Colonic mucosa (tissue), 4 donors: ENCODE measurements around the gene FITM2. TPM values are rescaled to one million over a fixed set of nuclear protein-coding genes. Genes with fewer than 3 reads are reported as not detected.

Experiments
- DNase-seq: peaks from one replicate; pipeline ENCODE4 v3.0.0-alpha.2; 2020
- H3K27ac ChIP-seq: fragments of 200-600 bp; one replicate; pipeline ENCODE4 v1.8.0; 2021
- H3K27me3 ChIP-seq: fragments of 200-600 bp; one replicate; pipeline ENCODE4 v1.8.0; 2021
- H3K36me3 ChIP-seq: fragments of 200-600 bp; one replicate; pipeline ENCODE4 v1.8.0; 2021
- H3K4me1 ChIP-seq: fragments of 200-600 bp; one replicate; pipeline ENCODE4 v1.8.0; 2021; ENCODE audit warnings: mild to moderate bottlenecking
- H3K4me3 ChIP-seq: fragments of 200-600 bp; one replicate; pipeline ENCODE4 v1.8.0; 2021
- H3K9ac ChIP-seq, 2 donors: one replicate each; pipeline ENCODE4 v1.7.0; 2013; ENCODE audit warnings: control low read depth in 2 of 2, low read depth in 2 of 2, low read length in 2 of 2
- H3K9me3 ChIP-seq: fragments of 200-600 bp; one replicate; pipeline ENCODE4 v1.8.0; 2021
- CTCF ChIP-seq: fragments of 200-600 bp; IDR thresholded peaks from one replicate; pipeline ENCODE4 v1.8.0; 2022; ENCODE audit warnings: antibody characterized with exemption, mild to moderate bottlenecking
- intact Hi-C: fragments of 100-400 bp; cut with DNase I; formaldehyde crosslinking; loops from one replicate; pipeline ENCODE4 v1.14.1; 2022
- total RNA-seq, 2 donors: library from RNA; stranded (reverse); fragmentation: NEBNext Ultra II Directional in 1 of 2; extraction: Animal tissue kit (Norgen Biotek cat#: 25700) in 1 of 2; gene quantifications; one replicate each; pipeline ENCODE4 v1.2.1, GENCODE V29; 2021
- donor health status: healthy.
- donor health status: DM: no; HTN: no; CAD: no.
- donor health status: DM: no; HTN: no; CAD: no.

The FITM2 gene
- total RNA-seq, 2 donors from 2014 or later, result 10.1 to 11.6 TPM

DNA sequence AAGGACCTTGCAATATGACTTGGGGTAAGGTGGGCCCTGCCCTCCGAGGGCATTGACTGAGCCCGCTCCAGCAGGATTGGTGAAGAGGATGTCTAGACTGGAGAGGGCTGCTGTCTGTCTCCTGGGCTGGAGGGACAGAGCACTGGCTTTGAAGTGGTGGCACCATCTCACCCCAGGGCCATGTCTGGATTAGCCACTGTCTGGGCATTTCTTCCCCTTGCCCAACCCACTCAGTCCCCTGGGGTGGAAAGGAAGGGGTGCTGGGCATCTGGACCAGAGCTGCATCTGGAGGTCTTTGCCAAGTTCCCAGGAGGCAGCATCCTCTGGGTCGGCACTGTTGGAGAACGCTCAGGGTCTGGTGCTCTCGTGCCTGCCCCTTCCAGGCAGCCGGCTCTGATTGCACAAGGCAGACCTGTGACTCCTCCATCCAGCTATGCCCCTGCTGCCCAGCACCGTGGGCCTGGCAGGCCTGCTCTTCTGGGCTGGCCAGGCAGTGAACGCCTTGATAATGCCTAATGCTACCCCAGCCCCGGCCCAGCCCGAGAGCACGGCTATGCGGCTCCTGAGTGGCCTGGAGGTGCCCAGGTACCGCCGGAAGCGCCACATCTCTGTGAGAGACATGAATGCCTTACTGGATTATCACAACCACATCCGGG lies 25.9 kb upstream of the FITM2 start, which contains the start of gene R3HDML:
Gene R3HDML (plus strand): TSS at position 319 of the 656 bp plus-strand sequence. CDS start 115 bp downstream, at position 434.
- no peak within 1 kb of the TSS for H3K4me3 ChIP-seq
- H3K9me3 ChIP-seq, result no peaks in the 10 kb centered on the region
- H3K36me3 ChIP-seq, result no peaks in the 10 kb centered on the region
- DNase-seq, result no peak
- TF ChIP-seq CTCF, result no peak
- intact Hi-C loops, result no loop called here
- no peaks in the 10 kb centered on the region for H3K4me1 ChIP-seq
- H3K27me3 ChIP-seq, result no peaks in the 10 kb centered on the region
- no peak within 1 kb of the TSS for H3K27ac ChIP-seq
- no peak within 1 kb of the TSS for H3K9ac ChIP-seq

GRCh38 chr20:44336086-44336485 lies 25.1 kb upstream of the FITM2 start:
- Histone ChIP-seq H3K4me3 (no peak overlapping the region), H3K9ac (no peak overlapping the region), H3K27me3 (no peaks in the 10 kb centered on the region), H3K4me1 (no peaks in the 10 kb centered on the region), H3K36me3 (no peaks in the 10 kb centered on the region), H3K27ac (no peak overlapping the region), H3K9me3 (no peaks in the 10 kb centered on the region)
- no peak for DNase-seq
- TF ChIP-seq CTCF, result no peak
- intact Hi-C loops, result no loop called here

GRCh38 chr20:44335675-44336074 lies 24.7 kb upstream of the FITM2 start:
- TF ChIP-seq CTCF, result no peak
- Histone ChIP-seq H3K4me3 (no peak overlapping the region), H3K27me3 (no peaks in the 10 kb centered on the region), H3K9me3 (no peaks in the 10 kb centered on the region), H3K27ac (no peak overlapping the region), H3K9ac (no peak overlapping the region), H3K4me1 (no peaks in the 10 kb centered on the region), H3K36me3 (no peaks in the 10 kb centered on the region)
- intact Hi-C loops, result no loop called here
- DNase-seq, result no peak

DNA sequence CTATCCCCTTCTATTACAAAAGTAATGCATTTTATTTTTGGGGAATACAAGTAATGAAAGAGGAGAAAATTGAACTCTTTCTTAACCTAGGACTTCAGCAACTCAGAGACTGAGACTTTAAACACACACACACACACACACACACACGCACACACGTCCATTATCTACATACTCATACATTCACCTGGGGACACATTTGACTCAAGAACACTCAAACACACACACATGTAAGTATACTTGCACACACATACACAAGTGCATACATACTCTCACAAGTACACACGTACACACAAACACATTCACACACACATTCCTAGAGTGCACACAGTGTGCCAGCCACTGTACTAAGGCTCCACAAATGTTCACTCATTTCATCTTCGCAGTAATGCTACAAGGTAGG lies 23.7 kb upstream of the FITM2 start:
- Histone ChIP-seq H3K36me3 (no peaks in the 10 kb centered on the region), H3K9me3 (no peaks in the 10 kb centered on the region), H3K27ac (no peak overlapping the region), H3K9ac (no peak overlapping the region), H3K27me3 (no peaks in the 10 kb centered on the region), H3K4me3 (no peak overlapping the region), H3K4me1 (no peaks in the 10 kb centered on the region)
- DNase-seq, result no peak
- intact Hi-C loops, result no loop called here
- no peak for TF ChIP-seq CTCF

DNA sequence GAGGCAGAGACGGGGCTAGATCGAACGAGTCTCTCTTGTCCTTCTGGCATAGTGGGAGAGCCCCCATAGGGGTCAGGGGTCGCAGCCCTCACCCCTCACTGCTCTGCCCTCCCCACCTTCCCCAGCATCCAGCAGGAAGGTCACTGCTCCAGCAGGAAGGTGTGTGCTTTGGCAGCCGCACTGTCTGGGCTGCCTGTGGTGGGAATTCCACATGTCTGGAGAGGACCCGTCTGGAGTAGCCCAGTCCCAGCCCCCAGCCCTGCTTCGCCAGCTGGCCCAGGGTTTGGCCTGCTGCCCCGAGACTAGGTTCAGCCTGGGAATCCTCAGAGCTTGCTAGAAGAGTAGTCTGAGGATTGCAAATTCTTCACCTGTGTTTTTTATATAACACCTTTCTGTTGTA lies 23.3 kb upstream of the FITM2 start:
- intact Hi-C loops, result no loop called here
- DNase-seq, result no peak
- no peaks in the 10 kb centered on the region for H3K27me3 ChIP-seq

More for the DNA sequence above, 23.3 kb upstream of the FITM2 start:
- H3K9me3 ChIP-seq, result no peaks in the 10 kb centered on the region
- H3K9ac ChIP-seq, result no peak overlapping the region
- TF ChIP-seq CTCF, result no peak
- H3K27ac ChIP-seq, result no peak overlapping the region
- no peak overlapping the region for H3K4me3 ChIP-seq
- no peaks in the 10 kb centered on the region for H3K36me3 ChIP-seq
- no peaks in the 10 kb centered on the region for H3K4me1 ChIP-seq
